GM20000 (cell line): ENCODE results near the gene IDH3G.

Experiments
- DNase-seq: peaks from one replicate; pipeline ENCODE4 v3.0.0; 2012; ENCODE audit warnings: low spot score
- TF ChIP-seq, protein P1 (sequence below): IDR thresholded peaks from 2 replicates; pipeline ENCODE4 v1.5.1; 2012; ENCODE audit warnings: mild to moderate bottlenecking, control low read depth; ENCODE audit errors: extremely low read depth, missing control alignments

The IDH3G gene

DNA sequence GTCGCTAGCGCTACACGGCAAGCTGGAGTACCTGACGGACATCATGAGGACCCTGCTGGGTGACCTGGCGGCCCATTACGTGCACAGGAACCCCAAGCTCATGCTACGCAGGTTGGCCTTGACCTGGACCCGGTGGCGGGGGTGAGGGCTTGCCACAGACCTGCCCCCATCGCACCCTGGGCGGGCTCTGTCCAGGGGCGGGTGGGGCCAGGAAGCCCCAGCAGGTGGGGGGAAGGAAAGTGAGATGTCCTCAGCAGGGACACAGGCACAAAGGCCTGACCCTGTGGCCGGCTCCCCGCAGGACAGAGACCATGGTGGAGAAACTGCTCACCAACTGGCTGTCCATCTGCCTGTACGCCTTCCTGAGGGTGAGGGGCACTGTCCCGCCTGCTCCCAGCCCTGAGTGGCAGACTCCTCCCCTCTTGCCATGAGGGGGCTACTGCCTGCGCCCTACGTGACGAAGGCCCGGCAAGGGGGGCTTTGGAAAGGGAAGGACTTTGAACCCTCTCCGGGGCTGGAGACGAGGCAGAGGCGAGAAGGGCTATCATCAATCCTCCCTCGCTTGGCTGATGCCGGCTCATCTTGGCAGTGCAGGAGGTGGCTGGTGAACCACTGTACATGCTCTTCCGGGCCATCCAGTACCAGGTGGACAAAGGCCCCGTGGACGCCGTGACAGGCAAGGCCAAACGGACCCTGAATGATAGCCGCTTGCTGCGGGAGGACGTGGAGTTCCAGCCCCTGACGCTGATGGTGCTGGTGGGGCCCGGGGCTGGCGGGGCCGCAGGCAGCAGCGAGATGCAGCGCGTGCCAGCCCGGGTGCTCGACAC is 18.7 kb downstream of the IDH3G start:
- DNase-seq, result no peak
- TF ChIP-seq, protein P1, sequence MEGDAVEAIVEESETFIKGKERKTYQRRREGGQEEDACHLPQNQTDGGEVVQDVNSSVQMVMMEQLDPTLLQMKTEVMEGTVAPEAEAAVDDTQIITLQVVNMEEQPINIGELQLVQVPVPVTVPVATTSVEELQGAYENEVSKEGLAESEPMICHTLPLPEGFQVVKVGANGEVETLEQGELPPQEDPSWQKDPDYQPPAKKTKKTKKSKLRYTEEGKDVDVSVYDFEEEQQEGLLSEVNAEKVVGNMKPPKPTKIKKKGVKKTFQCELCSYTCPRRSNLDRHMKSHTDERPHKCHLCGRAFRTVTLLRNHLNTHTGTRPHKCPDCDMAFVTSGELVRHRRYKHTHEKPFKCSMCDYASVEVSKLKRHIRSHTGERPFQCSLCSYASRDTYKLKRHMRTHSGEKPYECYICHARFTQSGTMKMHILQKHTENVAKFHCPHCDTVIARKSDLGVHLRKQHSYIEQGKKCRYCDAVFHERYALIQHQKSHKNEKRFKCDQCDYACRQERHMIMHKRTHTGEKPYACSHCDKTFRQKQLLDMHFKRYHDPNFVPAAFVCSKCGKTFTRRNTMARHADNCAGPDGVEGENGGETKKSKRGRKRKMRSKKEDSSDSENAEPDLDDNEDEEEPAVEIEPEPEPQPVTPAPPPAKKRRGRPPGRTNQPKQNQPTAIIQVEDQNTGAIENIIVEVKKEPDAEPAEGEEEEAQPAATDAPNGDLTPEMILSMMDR, result no peak

DNA sequence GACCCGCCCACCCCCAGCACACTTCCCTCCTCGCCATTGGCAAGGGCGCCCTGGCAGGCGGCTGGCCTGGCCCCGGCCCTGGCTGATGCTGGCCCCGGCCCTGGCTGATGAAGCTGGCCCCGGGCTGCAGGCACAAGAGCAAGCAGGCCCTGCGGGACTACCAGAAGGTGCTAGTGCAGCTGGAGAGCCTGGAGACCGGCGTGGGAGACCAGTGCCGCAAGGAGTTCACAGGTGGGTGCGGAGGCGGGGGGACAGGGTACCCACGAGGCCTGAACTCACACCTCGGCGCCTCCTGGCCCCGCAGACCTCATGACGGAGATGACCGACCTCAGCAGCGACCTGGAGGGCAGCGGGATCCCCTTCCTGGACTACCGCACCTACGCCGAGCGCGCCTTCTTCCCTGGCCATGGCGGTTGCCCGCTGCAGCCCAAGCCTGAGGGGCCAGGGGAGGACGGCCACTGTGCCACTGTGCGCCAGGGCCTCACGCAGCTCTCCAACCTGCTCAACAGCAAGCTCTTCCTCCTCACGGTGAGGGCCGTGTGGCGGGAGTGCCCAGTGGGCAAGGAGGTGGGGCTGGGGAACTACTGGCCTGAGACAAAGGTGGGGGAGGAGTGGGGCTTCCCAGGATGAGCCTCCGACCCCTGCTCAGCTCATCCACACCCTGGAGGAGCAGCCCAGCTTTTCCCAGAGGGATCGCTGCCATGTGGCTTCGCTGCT is 19.4 kb downstream of the IDH3G start:
- no peak for DNase-seq
- TF ChIP-seq, protein P1, result no peak

DNA sequence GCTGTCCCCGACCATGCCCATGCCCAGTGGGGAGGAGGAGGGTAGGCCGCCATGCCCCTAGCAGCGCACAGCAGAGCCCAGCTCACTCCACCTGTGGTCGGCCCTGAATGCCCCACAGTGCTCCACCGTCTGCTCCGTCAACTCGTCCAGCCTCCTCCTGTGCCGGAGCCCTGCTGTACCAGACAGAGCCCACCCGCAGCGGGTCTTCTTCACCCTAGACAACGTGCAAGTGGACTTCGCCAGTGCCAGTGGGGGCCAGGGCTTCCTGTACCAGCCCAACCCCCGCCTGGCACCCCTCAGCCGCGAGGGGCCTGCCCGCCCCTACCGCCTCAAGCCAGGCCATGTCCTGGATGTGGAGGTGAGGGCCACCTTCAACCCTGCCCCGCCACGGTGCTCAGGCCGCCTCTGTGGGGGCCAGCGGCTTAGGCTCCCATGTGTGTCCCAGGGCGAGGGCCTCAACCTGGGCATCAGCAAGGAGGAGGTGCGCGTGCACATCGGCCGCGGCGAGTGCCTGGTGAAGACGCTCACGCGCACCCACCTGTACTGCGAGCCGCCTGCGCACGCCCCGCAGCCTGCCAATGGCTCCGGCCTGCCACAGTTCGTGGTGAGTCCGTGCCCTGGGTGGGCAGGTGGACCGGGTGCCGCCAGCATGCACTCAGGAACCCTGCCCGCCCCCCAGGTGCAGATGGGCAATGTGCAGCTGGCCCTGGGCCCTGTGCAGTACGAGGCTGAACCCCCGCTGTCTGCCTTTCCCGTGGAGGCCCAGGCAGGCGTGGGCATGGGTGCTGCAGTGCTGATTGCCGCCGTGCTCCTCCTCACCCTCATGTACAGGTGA is 20.2 kb downstream of the IDH3G start:
- TF ChIP-seq, protein P1, result no peak
- no peak for DNase-seq

DNA sequence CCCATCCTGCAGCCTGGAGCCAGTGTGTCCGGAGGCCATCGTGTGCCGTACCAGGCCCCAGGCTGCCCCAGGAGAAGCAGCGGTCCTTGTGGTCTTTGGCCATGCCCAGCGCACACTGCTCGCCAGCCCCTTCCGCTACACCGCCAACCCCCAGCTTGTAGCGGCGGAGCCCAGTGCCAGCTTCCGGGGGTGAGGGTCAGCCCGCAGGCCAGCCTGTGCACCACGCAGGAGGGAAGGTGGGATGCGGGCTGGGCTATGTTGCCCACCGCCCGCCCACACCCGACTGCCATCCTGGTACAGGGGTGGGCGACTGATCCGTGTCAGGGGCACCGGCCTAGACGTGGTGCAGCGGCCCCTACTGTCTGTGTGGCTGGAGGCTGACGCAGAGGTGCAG is 21.0 kb downstream of the IDH3G start:
- TF ChIP-seq, protein P1, result no peak
- DNase-seq, result no peak

DNA sequence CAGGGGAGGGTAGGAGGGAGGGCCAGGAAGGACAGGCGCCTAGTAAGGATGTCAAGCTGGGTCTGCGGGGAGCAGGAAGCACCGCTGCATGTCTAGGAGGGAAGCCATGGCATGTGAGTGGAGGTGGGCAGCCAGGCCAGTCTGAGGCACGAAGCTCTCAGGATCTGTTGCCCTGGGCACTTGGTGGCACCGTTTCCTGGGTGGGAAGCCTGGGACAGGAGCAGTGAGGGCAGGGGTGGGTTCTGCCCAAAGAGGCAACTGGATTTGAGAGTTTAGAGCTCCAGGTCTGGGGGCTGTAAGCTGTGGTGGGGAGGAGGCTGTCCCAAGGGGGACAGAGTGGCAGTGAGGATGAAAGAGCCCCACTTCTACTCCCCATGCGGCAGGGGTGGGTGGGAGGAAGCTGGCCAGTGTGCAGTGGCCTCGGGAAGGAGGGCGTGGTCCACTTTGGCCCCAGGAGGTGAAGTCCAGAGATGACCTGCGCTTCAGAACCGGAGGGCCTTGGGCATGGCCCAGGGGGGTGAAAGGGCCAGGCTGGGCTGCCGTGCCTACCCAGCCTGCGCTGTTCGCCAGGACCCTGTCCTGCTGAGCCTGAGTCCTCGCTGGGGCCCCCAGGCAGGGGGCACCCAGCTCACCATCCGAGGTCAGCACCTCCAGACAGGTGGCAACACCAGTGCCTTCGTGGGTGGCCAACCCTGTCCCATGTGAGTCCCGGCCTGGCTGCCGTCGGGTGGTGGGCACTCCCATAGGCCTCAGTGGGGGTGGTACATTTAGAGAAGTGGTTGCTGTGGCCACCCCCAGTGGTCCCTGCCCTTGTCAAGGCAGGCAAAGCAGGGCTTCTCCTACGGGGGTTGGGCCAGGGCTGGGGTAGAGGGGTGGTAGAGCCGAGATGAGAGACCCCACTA is 21.6 kb downstream of the IDH3G start:
- DNase-seq, result no peak

More for the DNA sequence above, 21.6 kb downstream of the IDH3G start:
- TF ChIP-seq, protein P1, result no peak
